MM.1S (cell line): ENCODE measurements around the gene RTRAF.

ENCODE experiments used
- EZH2 ChIP-seq: fragments of 300-600 bp; sonication (generic); optimal IDR thresholded peaks from 2 replicates; pipeline ENCODE3; 2017; ENCODE audit warnings: low read depth, mild to moderate bottlenecking, antibody characterized with exemption, low read length, mixed read lengths
- EZH2phosphoT487 ChIP-seq: fragments of 300-600 bp; sonication (generic); IDR thresholded peaks from 2 replicates; pipeline ENCODE4 v1.6.1; 2018; ENCODE audit warnings: antibody characterized with exemption, low read length
- TF ChIP-seq, protein P1 (sequence below): fragments of 300-600 bp; sonication (generic); IDR thresholded peaks from 2 replicates; pipeline ENCODE4 v1.5.1; 2016; ENCODE audit warnings: antibody characterized with exemption, low read length, mixed read lengths

DNA sequence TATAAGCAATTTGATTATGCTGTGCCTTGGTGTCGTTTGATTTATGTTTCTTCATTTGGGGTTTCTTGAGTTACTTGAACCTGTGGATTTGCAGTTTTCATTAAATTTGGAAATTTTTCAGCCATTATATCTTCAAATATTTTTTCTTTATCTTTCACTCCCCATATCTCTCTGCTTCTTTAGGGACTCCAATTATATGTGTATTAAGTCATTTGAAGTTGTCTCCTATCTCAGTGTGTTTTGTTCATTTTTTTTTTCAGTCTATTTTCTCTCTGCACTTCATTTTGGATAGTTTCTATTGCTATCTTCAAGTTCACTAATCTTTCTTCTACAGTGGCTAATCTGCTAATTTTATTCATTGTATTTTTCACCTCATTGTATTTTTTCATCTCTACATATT is 29.4 kb upstream of the RTRAF start:
- TF ChIP-seq EZH2 (no peak), EZH2phosphoT487 (no peak)
- TF ChIP-seq, protein P1, sequence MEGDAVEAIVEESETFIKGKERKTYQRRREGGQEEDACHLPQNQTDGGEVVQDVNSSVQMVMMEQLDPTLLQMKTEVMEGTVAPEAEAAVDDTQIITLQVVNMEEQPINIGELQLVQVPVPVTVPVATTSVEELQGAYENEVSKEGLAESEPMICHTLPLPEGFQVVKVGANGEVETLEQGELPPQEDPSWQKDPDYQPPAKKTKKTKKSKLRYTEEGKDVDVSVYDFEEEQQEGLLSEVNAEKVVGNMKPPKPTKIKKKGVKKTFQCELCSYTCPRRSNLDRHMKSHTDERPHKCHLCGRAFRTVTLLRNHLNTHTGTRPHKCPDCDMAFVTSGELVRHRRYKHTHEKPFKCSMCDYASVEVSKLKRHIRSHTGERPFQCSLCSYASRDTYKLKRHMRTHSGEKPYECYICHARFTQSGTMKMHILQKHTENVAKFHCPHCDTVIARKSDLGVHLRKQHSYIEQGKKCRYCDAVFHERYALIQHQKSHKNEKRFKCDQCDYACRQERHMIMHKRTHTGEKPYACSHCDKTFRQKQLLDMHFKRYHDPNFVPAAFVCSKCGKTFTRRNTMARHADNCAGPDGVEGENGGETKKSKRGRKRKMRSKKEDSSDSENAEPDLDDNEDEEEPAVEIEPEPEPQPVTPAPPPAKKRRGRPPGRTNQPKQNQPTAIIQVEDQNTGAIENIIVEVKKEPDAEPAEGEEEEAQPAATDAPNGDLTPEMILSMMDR = no peak
